ENCODE results near the gene R3HCC1L. TPM values are rescaled to one million over a fixed set of nuclear protein-coding genes. Genes with fewer than 3 reads are reported as not detected.
"Not testable (repeated sequence)": the region's sequence is repeated elsewhere in the genome, so short reads cannot be mapped to it uniquely, and the experiment has no call there.

R3HCC1L gene
- total RNA-seq, 5 donors from 2014 or later (not counting 1 experiment from before 2014, with no cell fraction given), result 21.5 to 23.4 (median 22.6) TPM

- H3K4me1 ChIP-seq (ENCODE audit: control insufficient read depth in 1 of 2, extremely low read depth in 1 of 2, insufficient read depth in 2 of 2, low read length in 2 of 2), result no peaks in the 10 kb centered on the region
- Mint-ChIP-seq H3K27me3 (no peaks in the 10 kb centered on the region), H3K36me3 (peaks cover 58% of the 10 kb centered on the region), H3K9me3 (peaks cover 0 to 4% (median 3%) of the 10 kb centered on the region in 3 donors), H3K4me3 (no peak overlapping the region), H3K4me1 (peaks cover 25 to 31% (median 26%) of the 10 kb centered on the region in 3 donors), H3K27ac (no peak overlapping the region)
- no peak for DNase-seq
- ChIA-PET CTCF (no interaction called here), POLR2A (no interaction called here)
- no peak for ATAC-seq (replicated peaks in 1 of 4)
- H3K27ac ChIP-seq (ENCODE audit: low read length), result no peak overlapping the region
- no peaks in the 10 kb centered on the region for H3K27me3 ChIP-seq (replicated peaks in 1 of 2; ENCODE audit: control insufficient read depth in 2 of 2, extremely low read depth in 1 of 2, insufficient read depth in 2 of 2, low read length in 1 of 2)
- H3K9me3 ChIP-seq, result no peaks in the 10 kb centered on the region
- WGBS (ENCODE audit: insufficient coverage), result no CpG with 5 or more reads among the region's 1 CpG
- H3K4me3 ChIP-seq (ENCODE audit: control insufficient read depth in 1 of 2, extremely low read depth in 1 of 2, low read length in 1 of 2), result no peak overlapping the region
- H3K36me3 ChIP-seq (ENCODE audit: control insufficient read depth in 2 of 2, extremely low read depth in 1 of 2, insufficient read depth in 1 of 2, low read length in 1 of 2), result peaks cover 0 to 6% of the 10 kb centered on the region in 2 donors
These were observed 92.2 kb downstream of the R3HCC1L start for GRCh38 chr10:98226508-98227144.

DNA sequence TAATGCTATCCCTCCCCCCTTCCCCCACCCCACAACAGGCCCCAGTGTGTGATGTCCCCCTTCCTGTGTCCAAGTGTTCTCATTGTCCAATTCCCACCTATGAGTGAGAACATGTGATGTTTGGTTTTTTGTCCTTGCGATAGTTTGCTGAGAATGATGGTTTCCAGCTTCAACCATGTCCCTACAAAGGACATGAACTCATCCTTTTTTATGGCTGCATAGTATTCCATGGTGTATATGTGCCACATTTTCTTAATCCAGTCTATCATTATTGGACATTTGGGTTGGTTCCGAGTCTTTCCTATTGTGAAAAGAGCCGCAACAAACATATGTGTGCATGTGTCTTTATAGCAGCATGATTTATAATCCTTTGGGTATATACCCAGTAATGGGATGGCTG, 93.3 kb downstream of the R3HCC1L start:
- Mint-ChIP-seq H3K36me3 (peaks cover 62% of the 10 kb centered on the region), H3K4me1 (peaks cover 22 to 31% (median 23%) of the 10 kb centered on the region in 3 donors)
- WGBS (ENCODE audit: insufficient coverage), result no CpG with 5 or more reads among the region's 3 CpGs
- H3K4me1 ChIP-seq (ENCODE audit: control insufficient read depth in 1 of 2, extremely low read depth in 1 of 2, insufficient read depth in 2 of 2, low read length in 2 of 2); ATAC-seq (replicated peaks in 1 of 4); POLR2A ChIA-PET; H3K9me3 ChIP-seq; H3K4me3 ChIP-seq (ENCODE audit: control insufficient read depth in 1 of 2, extremely low read depth in 1 of 2, low read length in 1 of 2); H3K27ac ChIP-seq (ENCODE audit: low read length); CTCF ChIA-PET; H3K27ac Mint-ChIP-seq; H3K27me3 Mint-ChIP-seq; DNase-seq; H3K27me3 ChIP-seq (replicated peaks in 1 of 2; ENCODE audit: control insufficient read depth in 2 of 2, extremely low read depth in 1 of 2, insufficient read depth in 2 of 2, low read length in 1 of 2); H3K4me3 Mint-ChIP-seq; H3K9me3 Mint-ChIP-seq: not testable (repeated sequence)
- peaks cover 0 to 12% of the 10 kb centered on the region in 2 donors for H3K36me3 ChIP-seq (ENCODE audit: control insufficient read depth in 2 of 2, extremely low read depth in 1 of 2, insufficient read depth in 1 of 2, low read length in 1 of 2)

DNA sequence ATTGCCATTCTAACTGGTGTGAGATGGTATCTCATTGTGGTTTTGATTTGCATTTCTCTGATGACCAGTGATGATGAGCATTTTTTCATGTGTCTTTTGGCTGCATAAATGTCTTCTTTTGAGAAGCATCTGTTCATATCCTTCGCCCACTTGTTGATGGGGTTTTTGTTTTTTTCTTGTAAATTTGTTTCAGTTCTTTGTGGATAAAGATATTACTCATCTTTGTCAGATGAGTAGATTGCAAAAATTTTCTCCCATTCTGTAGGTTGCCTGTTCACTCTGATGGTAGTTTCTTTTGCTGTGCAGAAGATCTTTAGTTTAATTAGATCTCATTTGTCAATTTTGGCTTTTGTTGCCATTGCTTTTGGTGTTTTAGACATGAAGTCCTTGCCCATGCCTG, 93.8 kb downstream of the R3HCC1L start:
- POLR2A ChIA-PET; H3K4me1 ChIP-seq (ENCODE audit: control insufficient read depth in 1 of 2, extremely low read depth in 1 of 2, insufficient read depth in 2 of 2, low read length in 2 of 2); H3K9me3 Mint-ChIP-seq; H3K27me3 Mint-ChIP-seq; H3K27ac Mint-ChIP-seq; H3K27me3 ChIP-seq (replicated peaks in 1 of 2; ENCODE audit: control insufficient read depth in 2 of 2, extremely low read depth in 1 of 2, insufficient read depth in 2 of 2, low read length in 1 of 2); H3K4me3 Mint-ChIP-seq; H3K4me3 ChIP-seq (ENCODE audit: control insufficient read depth in 1 of 2, extremely low read depth in 1 of 2, low read length in 1 of 2); H3K27ac ChIP-seq (ENCODE audit: low read length); DNase-seq; ATAC-seq (replicated peaks in 1 of 4); CTCF ChIA-PET; H3K9me3 ChIP-seq: not testable (repeated sequence)
- H3K36me3 ChIP-seq (ENCODE audit: control insufficient read depth in 2 of 2, extremely low read depth in 1 of 2, insufficient read depth in 1 of 2, low read length in 1 of 2), result peaks cover 0 to 12% of the 10 kb centered on the region in 2 donors
- Mint-ChIP-seq H3K4me1 (peaks cover 21 to 30% (median 23%) of the 10 kb centered on the region in 3 donors), H3K36me3 (peaks cover 66% of the 10 kb centered on the region)
- WGBS (ENCODE audit: insufficient coverage), result no CpG with 5 or more reads among the region's 1 CpG

DNA sequence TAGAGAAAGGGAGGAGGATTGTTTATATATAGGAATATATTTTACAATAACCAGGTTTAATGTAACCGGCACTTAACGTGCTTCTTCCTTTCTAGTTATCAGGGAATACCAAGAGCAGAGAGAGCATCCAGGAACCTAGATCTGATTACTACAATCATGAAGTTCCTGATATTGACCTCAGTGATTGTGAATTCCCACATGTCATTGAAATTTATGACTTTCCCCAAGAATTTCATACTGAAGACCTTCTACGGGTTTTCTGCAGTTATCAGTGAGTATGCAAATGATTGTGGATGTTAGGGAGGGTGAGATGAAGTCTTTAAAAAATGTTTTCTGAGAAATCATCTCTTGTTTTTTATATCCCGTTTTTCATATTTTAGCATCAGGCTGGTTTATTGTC, 97.0 kb downstream of the R3HCC1L start:
- peaks cover 0 to 33% of the 10 kb centered on the region in 2 donors for H3K36me3 ChIP-seq (ENCODE audit: control insufficient read depth in 2 of 2, extremely low read depth in 1 of 2, insufficient read depth in 1 of 2, low read length in 1 of 2)
- Mint-ChIP-seq H3K27me3 (no peaks in the 10 kb centered on the region), H3K4me1 (peaks cover 13 to 18% (median 13%) of the 10 kb centered on the region in 3 donors), H3K9me3 (no peaks in the 10 kb centered on the region), H3K4me3 (no peak overlapping the region), H3K27ac (no peak overlapping the region), H3K36me3 (peaks cover 67% of the 10 kb centered on the region)
- no peak overlapping the region for H3K4me3 ChIP-seq (ENCODE audit: control insufficient read depth in 1 of 2, extremely low read depth in 1 of 2, low read length in 1 of 2)
- DNase-seq (no peak), ATAC-seq (replicated peaks in 1 of 4) (no peak)
- 92% methylated on average over 2 of the region's 4 CpGs for WGBS (ENCODE audit: insufficient coverage)
- no peaks in the 10 kb centered on the region for H3K9me3 ChIP-seq
- H3K27ac ChIP-seq (ENCODE audit: low read length), result no peak overlapping the region
- no peaks in the 10 kb centered on the region for H3K4me1 ChIP-seq (ENCODE audit: control insufficient read depth in 1 of 2, extremely low read depth in 1 of 2, insufficient read depth in 2 of 2, low read length in 2 of 2)
- ChIA-PET CTCF (no interaction called here), POLR2A (no interaction called here)
- H3K27me3 ChIP-seq (replicated peaks in 1 of 2; ENCODE audit: control insufficient read depth in 2 of 2, extremely low read depth in 1 of 2, insufficient read depth in 2 of 2, low read length in 1 of 2), result no peaks in the 10 kb centered on the region

DNA sequence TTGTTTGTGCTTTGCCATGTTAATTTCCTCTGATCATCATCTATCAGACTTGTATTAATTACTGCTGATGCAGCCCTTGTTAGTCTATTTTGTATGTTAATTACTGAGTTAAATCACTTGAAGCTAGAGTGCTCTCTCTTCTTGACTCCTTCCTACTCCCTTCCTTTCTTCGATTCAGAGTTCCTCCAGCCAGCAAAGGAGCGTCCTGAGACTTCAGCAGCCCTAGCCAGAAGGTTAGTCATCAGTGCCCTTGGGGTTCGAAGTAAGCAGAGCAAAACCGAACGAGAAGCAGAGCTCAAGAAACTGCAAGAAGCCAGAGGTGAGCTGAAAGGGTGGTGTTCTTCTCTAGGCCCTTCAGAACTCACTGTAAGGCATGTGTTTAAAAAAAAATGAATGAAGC, 101.4 kb downstream of the R3HCC1L start:
- CTCF ChIA-PET, result no interaction called here
- H3K27me3 Mint-ChIP-seq, result no peaks in the 10 kb centered on the region

DNA sequence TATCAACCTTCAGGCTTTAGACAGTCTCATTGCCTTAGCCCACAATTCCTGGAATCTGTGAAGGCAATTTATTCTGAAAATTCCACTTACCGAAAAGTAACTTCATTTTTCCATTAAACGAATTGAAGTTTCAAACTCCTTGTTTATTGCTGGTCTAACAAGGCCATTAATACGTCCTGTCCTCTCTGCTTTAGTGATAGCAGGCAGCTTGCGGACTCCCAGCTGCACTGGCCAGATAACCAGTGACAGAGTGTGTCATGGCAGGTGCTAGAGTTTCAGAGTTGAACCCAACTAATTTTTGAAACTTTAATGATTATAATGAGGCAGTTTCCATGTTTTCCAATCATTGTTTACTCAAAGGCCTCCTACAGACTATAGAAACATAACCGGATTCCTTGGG, 102.4 kb downstream of the R3HCC1L start:
- DNase-seq (no peak), ATAC-seq (replicated peaks in 1 of 4) (no peak)
- Histone ChIP-seq H3K4me3 (ENCODE audit: control insufficient read depth in 1 of 2, extremely low read depth in 1 of 2, low read length in 1 of 2) (no peak overlapping the region), H3K36me3 (ENCODE audit: control insufficient read depth in 2 of 2, extremely low read depth in 1 of 2, insufficient read depth in 1 of 2, low read length in 1 of 2) (peaks cover 0 to 57% of the 10 kb centered on the region in 2 donors), H3K27me3 (replicated peaks in 1 of 2; ENCODE audit: control insufficient read depth in 2 of 2, extremely low read depth in 1 of 2, insufficient read depth in 2 of 2, low read length in 1 of 2) (no peaks in the 10 kb centered on the region), H3K4me1 (ENCODE audit: control insufficient read depth in 1 of 2, extremely low read depth in 1 of 2, insufficient read depth in 2 of 2, low read length in 2 of 2) (no peaks in the 10 kb centered on the region), H3K27ac (ENCODE audit: low read length) (no peak overlapping the region), H3K9me3 (no peaks in the 10 kb centered on the region)
- no peaks in the 10 kb centered on the region for H3K27me3 Mint-ChIP-seq
- ChIA-PET POLR2A (no interaction called here), CTCF (no interaction called here)
- H3K27ac Mint-ChIP-seq, result no peak overlapping the region
- no peaks in the 10 kb centered on the region for H3K9me3 Mint-ChIP-seq
- WGBS (ENCODE audit: insufficient coverage), result 88% methylated on average over 3 of the region's 5 CpGs
- H3K36me3 Mint-ChIP-seq, result peaks cover 64% of the 10 kb centered on the region
- no peak overlapping the region for H3K4me3 Mint-ChIP-seq
- H3K4me1 Mint-ChIP-seq, result peaks cover 0 to 9% (median 5%) of the 10 kb centered on the region in 3 donors

More for the DNA sequence above, 101.4 kb downstream of the R3HCC1L start:
- Histone ChIP-seq H3K27me3 (replicated peaks in 1 of 2; ENCODE audit: control insufficient read depth in 2 of 2, extremely low read depth in 1 of 2, insufficient read depth in 2 of 2, low read length in 1 of 2) (no peaks in the 10 kb centered on the region), H3K27ac (ENCODE audit: low read length) (no peak overlapping the region), H3K4me1 (ENCODE audit: control insufficient read depth in 1 of 2, extremely low read depth in 1 of 2, insufficient read depth in 2 of 2, low read length in 2 of 2) (no peaks in the 10 kb centered on the region), H3K4me3 (ENCODE audit: control insufficient read depth in 1 of 2, extremely low read depth in 1 of 2, low read length in 1 of 2) (no peak overlapping the region), H3K9me3 (no peaks in the 10 kb centered on the region), H3K36me3 (ENCODE audit: control insufficient read depth in 2 of 2, extremely low read depth in 1 of 2, insufficient read depth in 1 of 2, low read length in 1 of 2) (peaks cover 0 to 60% of the 10 kb centered on the region in 2 donors)
- H3K36me3 Mint-ChIP-seq, result peaks cover 67% of the 10 kb centered on the region
- POLR2A ChIA-PET, result interaction anchor here in 1 of 2 donors (0.6 kb wide), 1 partner anchor 102 kb away, joined by 3 read pairs; the partner anchor contains the start of gene R3HCC1L
- no peak for DNase-seq
- H3K4me3 Mint-ChIP-seq, result no peak overlapping the region
- ATAC-seq (replicated peaks in 1 of 4), result no peak
- no peaks in the 10 kb centered on the region for H3K9me3 Mint-ChIP-seq
- WGBS (ENCODE audit: insufficient coverage), result 91% methylated on average over 5 of the region's 5 CpGs
- peaks cover 1 to 9% (median 5%) of the 10 kb centered on the region in 3 donors for H3K4me1 Mint-ChIP-seq
- no peak overlapping the region for H3K27ac Mint-ChIP-seq

Data from T-cell (primary cell).